Hepatic stellate cell (primary cell): Measurements from ENCODE around the gene OR10H4.
"Not testable (repeated sequence)": the region's sequence is repeated elsewhere in the genome, so short reads cannot be mapped to it uniquely, and the experiment has no call there.

Experiments
- DNase-seq: peaks from one replicate; pipeline ENCODE4 v3.0.0; 2011; ENCODE audit warnings: low spot score

The OR10H4 gene

DNA sequence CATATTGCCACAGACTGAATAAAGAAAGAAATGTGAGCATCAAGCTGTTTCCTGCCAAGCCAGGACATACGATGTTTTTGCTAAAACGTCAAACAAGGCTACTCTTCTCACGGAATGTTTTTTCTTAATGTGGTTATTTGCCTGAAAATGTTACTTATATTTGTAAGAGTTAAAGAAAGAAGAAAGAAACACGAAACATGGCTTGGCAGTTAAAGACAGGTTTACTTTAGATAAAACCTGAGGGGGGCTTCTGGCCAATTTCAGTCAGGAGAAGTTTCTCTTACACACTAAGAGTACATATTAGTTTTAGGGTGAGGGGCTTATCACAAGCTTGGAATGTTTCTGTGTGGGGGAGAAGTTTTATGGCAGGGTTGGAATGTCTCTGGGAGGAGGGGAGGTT lies 4.4 kb upstream of the OR10H4 start:
- DNase-seq: no peak

DNA sequence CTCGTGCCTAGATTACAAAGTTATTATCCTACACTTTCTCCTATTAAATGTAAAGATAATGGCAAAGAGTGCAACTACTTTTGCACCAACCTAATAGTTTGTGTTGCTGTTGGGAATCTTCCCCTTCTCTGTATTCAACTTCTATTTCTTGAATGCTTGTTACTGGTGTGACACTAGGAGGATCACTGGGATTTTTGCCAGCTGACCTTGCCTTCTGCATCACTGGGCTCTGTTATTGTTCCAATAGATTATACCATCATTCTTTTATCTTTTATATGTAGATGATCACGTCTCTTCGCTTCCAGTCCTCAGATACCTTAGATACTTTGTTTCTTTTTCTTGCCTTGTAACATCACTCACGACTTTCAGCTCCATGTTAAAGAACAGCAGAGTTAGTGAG lies 3.5 kb upstream of the OR10H4 start:
- DNase-seq: no peak

DNA sequence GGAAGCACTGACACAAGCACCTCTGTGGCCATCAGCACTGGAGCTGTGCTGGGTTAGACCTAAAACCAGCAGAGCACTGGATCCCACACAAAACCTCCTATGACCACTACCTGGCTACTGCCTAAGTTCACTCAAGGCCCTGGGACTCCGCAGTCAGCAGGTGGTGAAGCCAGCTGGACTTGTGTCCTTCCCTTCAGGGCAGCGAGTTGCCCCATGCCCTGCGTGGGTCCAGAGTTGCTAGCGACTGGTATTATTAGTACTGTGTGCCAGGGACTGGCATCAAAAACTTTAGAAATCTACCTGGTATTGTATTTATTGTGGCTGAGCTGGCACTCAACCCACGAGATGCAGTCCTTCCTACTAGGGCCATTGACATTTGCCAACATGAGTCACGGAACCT lies 6.0 kb downstream of the OR10H4 start:
- DNase-seq: no peak

DNA sequence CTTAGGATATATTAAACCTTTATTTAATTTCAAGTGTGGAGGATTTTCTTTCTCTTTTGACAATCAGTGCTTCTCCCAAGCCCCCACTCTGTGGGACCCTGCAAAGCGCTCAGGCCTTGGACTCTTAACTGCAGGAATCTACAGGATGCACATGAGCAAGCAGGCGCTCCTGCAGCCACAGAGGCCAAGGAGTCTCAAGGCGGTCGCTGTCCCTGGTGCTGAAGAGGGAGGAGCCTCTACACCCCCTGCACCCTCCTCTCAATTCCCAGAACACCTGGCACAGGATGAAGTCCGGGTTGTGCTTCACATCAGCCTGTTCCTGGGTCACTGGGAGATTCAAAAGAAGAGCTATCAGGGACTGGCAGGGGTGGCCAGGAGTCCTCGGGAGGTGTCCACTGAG lies 13.5 kb downstream of the OR10H4 start:
- no peak for DNase-seq

DNA sequence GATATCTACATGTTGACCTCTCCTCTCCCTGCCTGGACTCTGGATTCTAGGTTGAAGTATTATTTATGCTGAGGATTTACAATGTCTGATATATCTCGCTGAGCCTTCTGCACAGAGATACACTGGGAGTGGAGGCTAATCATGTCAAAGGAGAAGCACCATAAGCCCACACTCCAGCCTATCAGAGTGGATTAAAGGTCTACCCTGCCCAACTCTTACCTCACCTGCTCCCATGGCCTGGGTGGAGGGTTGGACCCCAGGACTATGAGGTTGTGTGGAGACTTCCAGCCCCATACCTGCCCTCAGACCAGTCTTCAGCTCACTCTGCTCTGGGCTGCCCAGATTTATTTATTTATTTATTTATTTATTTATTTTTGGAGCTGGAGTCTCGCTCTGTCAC lies 15.4 kb downstream of the OR10H4 start:
- no peak for DNase-seq

DNA sequence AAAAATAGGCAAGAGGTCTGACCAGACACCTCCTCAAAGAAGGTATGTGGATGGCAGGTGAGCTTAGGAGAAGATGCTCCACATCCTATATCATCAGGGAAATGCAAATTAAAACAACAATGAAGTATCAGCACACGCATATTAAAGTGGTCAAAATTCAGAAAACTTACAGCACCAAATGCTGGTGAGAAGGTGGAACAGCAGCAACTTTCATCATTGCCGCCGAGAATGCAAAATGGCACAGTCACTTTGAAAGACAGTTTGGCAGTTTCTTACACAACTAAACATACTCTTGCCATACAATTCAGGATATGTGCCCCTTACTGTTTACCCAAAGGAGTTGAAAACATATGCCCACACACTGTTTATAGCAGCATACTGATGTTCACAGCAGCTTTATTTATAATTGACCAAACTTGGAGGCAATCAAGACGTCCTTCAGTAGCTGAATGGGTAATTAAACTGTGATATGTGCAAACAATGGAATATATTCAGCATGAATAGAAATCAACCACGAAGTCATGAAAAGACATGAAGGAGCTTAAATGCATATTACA lies 22.5 kb downstream of the OR10H4 start:
- no peak for DNase-seq

DNA sequence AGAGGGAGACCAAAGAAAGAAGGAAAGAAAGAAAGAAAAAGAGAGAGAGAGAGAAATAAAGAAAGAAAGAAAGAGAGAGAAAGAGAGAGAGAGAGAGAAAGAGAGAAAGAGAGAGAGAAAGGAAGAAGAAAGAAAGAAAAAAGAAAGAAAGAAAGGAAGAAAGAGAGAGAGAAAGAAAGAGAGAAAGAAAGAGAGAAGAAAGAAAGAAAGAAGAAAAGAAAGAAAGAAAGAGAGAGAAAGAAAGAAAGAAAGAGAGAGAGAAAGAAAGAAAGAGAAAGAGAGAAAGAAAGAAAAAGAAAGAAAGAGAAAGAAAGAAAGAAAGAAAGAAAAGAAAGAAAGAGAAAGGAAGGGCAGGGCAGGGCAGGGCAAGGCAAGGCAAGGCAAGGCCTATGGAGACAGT lies 23.2 kb downstream of the OR10H4 start:
- DNase-seq: not testable (repeated sequence)

DNA sequence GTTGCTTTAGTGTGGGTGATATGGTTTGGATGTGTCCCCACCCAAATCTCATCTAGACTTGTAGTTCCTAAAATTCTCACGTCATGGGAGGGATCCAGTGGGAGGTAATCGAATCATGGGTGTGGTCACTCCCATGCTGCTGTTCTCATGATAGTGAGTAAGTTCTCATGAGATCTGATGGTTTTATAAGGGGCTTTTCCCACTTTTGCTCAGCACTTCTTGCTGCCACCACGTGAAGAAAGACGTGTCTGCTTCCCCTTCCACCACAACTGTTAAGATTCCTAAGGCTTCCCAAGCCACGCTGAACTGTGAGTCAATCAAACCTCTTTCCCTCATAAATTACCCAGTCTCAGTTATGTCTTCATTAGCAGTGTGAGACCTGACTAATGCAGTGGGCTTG lies 26.0 kb downstream of the OR10H4 start:
- DNase-seq: no peak

DNA sequence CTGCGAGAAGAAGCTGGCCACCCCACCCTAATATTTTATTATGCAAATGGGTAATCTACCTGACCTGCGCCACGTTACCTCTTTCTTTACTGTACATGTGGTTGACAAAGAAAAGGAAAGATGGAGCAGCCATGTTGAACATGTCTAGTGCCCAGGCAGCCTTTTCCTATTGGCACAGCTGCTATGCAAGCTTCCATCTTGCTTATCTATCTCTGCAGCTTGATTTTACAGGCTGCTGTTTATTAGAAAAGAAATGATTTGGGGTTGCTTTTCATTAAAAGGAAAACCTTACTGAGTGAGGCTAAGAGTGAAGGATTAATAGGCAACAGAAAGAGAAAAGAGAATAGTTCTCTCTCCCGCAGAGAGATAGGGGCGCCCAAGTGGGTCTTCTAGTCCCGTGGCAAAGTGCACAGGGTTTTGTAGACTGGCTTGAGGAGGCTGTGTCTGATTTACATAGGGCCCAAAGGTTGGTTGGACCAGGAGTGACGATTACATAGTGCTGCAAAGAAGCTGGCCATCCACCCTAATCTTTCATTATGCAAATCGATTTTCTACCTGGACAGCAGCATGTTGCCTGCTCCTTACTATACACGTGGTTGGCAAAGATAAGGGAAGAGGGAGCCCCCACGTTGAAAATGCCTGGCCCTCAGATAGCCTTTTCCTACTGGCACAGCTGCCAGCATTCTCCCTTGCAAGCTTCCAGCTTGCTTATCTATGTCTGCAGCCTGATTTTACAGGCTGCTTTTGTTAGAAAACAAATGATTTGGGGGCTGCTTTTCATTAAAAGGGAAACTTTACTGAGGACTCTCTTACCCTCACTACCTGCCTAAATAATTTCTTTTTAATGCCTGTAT lies 28.3 kb downstream of the OR10H4 start:
- DNase-seq: no peak

DNA sequence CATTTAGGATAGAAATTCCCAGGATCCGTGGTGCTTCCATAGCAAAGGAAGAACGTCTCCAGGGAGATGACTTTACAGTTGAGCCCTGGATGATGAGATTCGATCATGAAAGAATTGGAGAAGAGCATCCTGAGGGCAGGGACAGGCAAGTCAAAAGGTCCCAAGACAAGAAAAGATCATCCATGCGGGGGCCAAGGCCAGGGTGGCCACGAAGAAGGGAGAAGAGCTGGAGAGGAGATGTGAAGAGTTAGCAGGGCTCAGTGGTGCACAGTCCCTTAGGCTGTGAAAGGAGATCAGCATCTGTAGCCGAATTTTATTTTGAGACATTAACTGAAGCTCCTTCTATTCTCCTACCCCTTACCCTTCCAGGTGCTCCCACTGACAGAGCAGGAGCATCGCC lies 28.9 kb downstream of the OR10H4 start:
- DNase-seq: no peak

DNA sequence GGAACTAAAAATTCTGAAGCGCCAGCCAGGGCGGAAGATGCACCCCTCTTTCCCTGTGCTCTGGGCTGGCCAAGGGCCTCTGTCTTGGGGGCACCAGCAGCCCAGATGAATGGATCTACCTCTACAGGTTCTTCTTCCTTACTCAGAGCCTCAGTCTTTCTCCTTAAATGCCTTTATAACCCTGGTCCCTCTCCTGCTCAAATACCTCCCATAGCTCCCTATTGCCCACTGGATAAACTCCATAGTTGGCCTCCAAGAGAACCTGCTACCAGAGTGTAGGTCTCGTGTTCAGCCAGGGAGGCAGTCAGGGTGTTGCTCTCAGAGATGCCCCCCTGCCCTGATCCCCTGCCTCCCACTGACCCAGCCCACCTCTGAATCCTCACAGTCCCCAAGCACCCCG lies 30.5 kb downstream of the OR10H4 start:
- DNase-seq: no peak

DNA sequence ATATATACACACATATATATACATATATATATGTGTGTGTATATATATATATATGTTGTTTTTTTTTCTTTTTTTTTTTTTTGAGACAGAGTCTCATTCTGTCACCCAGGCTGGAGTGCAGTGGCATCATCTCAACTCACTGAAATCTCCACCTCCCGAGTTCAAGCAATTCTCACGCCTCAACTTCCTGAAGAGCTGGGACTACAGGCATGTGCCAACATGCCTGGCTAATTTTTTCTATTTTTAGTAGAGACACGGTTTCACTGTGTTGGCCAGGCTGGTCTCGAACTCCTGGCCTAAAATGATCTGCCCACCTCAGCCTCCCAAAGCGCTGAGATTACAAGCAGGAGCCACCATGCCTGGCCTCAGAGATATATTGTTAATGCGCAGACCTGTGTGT lies 37.0 kb downstream of the OR10H4 start:
- DNase-seq: not testable (repeated sequence)

DNA sequence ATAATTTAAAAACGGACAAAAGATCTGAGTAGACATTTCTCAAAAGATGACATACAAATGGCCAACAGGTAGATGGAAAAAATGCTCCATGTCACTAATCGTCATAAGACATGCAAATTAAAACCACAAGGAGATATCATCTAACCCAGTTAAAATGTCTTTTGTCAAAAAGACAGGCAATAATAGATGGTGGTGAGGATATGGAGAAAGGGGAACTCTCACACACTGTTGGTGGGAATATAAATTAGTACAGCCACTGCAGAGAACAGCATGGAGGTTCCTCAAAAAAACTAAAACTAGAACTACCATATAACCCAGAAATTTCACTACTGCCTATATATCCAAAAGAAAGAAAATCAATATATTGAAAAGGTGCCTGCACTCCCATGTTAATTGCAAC lies 37.9 kb downstream of the OR10H4 start:
- no peak for DNase-seq

DNA sequence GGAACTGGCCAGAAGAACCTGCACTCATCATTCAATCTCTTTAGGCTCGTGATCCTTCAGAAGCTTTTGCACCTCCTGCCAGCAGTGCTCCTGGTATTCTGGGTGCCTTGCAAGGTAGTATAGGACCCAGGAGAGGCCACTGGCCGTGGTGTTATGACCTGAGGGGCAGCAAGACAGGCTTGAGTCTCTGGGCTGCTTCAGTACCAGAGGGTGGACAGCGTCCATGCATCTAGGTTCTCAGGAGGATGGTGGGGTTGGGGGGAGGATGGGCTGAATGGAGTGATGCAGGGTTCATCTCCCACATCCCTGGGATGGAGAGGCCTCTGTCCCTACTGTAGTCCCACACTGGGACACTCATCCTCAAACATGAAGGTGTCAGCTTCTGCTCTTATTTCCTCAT lies 41.1 kb downstream of the OR10H4 start:
- no peak for DNase-seq

DNA sequence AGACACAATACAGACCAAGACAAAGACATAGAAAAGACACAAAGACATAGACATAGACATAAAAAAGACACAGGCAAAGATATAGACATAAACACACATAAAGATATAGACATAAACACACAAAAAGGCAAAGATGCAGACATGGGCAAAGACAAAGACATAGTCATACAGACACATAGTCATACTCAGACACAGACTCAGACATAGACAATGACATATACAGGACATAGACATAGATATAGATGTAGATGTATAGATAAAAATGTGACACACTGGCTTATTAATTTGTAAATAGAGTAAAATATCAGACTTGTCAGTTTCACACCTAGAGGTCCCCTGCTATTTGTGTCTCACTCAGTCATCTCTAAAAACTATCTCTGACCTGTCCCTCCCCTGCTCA lies 42.8 kb downstream of the OR10H4 start:
- DNase-seq: no peak

DNA sequence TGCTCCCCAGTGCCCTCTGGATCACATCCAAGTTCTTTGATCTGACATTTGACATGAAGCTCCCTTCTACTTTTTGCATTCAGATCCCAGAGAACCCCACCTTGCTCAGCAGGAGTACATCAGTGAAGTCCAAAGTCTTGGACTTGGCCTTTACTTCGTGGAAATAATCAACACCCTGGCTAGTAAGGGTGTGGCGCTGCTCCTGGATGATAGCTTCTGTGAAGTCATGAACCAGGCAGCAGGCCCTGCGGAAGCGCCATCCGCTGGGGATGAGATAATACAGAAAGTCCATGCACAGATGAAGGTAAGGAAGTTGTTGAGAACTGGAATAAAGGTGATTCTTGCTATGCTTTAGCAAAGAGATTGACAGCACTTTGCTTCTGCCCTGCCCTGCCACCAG lies 43.2 kb downstream of the OR10H4 start:
- DNase-seq: no peak

DNA sequence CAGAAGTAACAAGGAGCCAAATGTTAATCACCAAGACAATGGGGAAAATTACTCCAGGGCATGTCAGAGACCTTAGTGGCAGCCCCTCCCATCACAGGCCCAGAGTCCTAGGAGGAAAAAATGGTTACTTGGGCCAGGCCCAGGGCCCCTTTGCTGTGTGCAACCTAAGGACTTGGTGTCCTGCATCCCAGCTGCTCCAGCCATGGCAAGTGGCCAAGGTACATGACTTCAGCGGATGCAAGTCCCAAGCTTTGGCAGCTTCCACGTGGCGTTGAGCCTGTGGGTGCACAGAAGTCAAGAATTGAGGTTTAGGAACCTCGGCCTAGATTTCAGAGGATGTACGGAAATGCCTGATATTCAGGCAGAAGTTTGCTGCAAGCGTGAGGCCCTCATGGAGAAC lies 46.7 kb downstream of the OR10H4 start:
- DNase-seq: no peak

DNA sequence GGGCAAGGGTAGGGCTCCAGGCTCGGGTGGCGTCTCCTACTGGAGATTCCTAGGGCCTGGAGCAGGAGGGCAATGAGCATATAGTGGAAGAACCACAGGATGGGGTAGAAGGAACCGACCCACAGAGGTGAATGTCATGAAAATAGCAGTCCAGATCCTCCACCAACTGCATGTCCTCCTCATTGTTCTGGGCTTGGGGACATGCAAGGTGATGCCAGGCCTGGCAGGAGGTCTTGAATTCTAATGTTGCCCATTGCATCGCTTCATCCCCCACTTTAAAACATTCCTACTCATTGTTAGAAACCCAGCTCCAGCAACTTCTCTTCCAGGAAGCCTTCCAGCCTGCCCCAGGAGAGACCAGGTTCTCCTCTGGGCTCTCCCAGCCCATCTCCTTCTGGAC lies 49.4 kb downstream of the OR10H4 start:
- no peak for DNase-seq
